NT2/D1 (cell line): ENCODE measurements around the gene LPP.

Source experiments
- DNase-seq: peaks from one replicate; pipeline ENCODE4 v3.0.0-alpha.2; 2011; ENCODE audit warnings: low read depth, low spot score
- H3K27me3 ChIP-seq: 2 replicates; pipeline ENCODE4 v1.6.0; 2011; ENCODE audit warnings: mild to moderate bottlenecking; ENCODE audit not compliant: insufficient read length, insufficient read depth
- H3K36me3 ChIP-seq: 2 replicates; pipeline ENCODE4 v1.6.1; 2011; ENCODE audit warnings: mild to moderate bottlenecking, low read length, mixed read lengths; ENCODE audit not compliant: insufficient read depth, insufficient read length
- H3K4me1 ChIP-seq: 2 replicates; pipeline ENCODE4 v1.5.1; 2011; ENCODE audit not compliant: insufficient read depth, insufficient read length
- H3K4me3 ChIP-seq: 2 replicates; pipeline ENCODE4 v1.5.1; 2011; ENCODE audit warnings: low read depth; ENCODE audit not compliant: insufficient read length
- H3K9ac ChIP-seq: 2 replicates; pipeline ENCODE4 v1.6.0; 2011; ENCODE audit warnings: low read depth; ENCODE audit not compliant: insufficient read length
- H3K9me3 ChIP-seq: 2 replicates; pipeline ENCODE4 v1.5.1; 2011; ENCODE audit warnings: mild to moderate bottlenecking, low read length; ENCODE audit not compliant: insufficient read depth
- SUZ12 ChIP-seq: IDR thresholded peaks from 2 replicates; pipeline ENCODE4 v1.6.1; 2011; ENCODE audit not compliant: insufficient read length, insufficient read depth; ENCODE audit errors: extremely low read depth
- YY1 ChIP-seq: IDR thresholded peaks from 2 replicates; pipeline ENCODE4 v1.6.1; 2011; ENCODE audit not compliant: insufficient read length, insufficient read depth
- ZNF274 ChIP-seq: IDR thresholded peaks from 2 replicates; pipeline ENCODE4 v1.6.1; 2011; ENCODE audit warnings: mild to moderate bottlenecking, low read depth, low read length

LPP gene

DNA sequence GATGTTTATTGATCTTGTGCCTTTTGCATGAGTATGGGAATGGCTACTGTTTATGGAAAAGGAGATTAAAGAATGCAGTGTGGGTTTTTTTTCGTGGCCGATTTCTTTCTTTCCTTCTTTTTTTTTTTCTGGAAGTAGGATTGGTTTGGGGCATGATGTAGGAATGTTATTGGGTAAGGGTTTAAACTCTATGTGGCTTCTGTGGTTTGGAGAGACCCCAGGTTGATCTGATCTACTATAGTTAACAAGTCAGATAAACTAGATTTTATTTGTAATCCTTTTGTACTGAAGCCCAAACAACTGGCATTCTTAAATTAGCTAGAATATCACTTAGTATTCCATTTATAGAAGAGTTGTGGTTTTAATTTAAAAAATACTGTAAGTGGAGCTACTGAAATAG, 304.8 kb downstream of the LPP start:
- no peak for TF ChIP-seq ZNF274
- no peak for TF ChIP-seq SUZ12
- no peak for TF ChIP-seq YY1
- no peaks in the 10 kb centered on the region for H3K27me3 ChIP-seq
- no peaks in the 10 kb centered on the region for H3K36me3 ChIP-seq
- H3K9ac ChIP-seq = no peak overlapping the region
- no peaks in the 10 kb centered on the region for H3K4me1 ChIP-seq
- no peaks in the 10 kb centered on the region for H3K9me3 ChIP-seq
- H3K4me3 ChIP-seq = no peak overlapping the region
- no peak for DNase-seq

DNA sequence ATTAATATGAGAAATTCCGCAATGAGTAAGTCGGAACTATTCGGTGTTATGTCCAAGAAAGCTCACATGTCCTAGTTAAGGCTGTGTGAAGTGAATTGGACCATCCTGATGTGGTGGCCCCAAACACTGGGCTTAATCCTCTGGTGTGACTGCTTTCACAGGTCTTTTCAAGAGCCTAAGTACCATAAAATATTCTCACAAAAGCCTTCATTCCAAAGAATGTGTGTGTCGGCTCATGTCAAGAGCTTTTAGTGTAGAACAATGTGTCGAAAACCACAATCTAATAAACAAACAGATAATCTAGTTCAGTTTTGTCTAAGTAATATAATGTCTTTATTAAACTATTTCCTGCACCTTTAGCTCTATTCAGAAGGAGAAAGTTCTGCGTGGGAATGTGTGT, 311.4 kb downstream of the LPP start:
- no peaks in the 10 kb centered on the region for H3K9me3 ChIP-seq
- no peak overlapping the region for H3K4me3 ChIP-seq
- H3K4me1 ChIP-seq = no peaks in the 10 kb centered on the region
- H3K27me3 ChIP-seq = no peaks in the 10 kb centered on the region
- no peak overlapping the region for H3K9ac ChIP-seq
- TF ChIP-seq YY1 = no peak
- no peak for TF ChIP-seq ZNF274
- no peak for TF ChIP-seq SUZ12
- no peak for DNase-seq
- no peaks in the 10 kb centered on the region for H3K36me3 ChIP-seq

DNA sequence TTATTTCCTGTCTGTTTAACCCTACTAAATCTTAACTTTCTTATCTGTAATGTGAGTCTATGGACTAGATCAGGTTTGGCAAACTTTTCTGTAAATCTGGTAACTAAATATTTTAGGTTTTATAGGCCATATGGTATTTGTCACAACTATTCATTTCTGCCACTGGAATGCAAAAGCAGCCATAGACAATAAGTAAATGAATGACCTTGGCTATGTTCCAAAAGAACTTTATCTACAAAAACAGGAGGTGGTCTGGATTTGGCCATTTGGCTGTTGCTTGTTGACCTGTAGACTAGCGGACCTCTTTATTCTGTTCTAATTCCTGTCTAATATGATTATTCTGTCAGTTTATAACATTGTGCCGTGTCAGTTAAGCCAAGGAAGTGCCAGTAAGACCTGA, 314.2 kb downstream of the LPP start:
- Histone ChIP-seq H3K4me3 (no peak overlapping the region), H3K9me3 (no peaks in the 10 kb centered on the region), H3K9ac (no peak overlapping the region), H3K36me3 (no peaks in the 10 kb centered on the region), H3K27me3 (no peaks in the 10 kb centered on the region), H3K4me1 (no peaks in the 10 kb centered on the region)
- TF ChIP-seq ZNF274 = no peak
- TF ChIP-seq SUZ12 = no peak
- no peak for TF ChIP-seq YY1
- DNase-seq = no peak

GRCh38 chr3:188468662-188469061, 314.7 kb downstream of the LPP start:
- Histone ChIP-seq H3K4me1 (no peaks in the 10 kb centered on the region), H3K9ac (no peak overlapping the region), H3K9me3 (no peaks in the 10 kb centered on the region), H3K27me3 (no peaks in the 10 kb centered on the region), H3K4me3 (no peak overlapping the region), H3K36me3 (no peaks in the 10 kb centered on the region)
- TF ChIP-seq YY1 (no peak), ZNF274 (no peak), SUZ12 (no peak)
- DNase-seq = no peak

DNA sequence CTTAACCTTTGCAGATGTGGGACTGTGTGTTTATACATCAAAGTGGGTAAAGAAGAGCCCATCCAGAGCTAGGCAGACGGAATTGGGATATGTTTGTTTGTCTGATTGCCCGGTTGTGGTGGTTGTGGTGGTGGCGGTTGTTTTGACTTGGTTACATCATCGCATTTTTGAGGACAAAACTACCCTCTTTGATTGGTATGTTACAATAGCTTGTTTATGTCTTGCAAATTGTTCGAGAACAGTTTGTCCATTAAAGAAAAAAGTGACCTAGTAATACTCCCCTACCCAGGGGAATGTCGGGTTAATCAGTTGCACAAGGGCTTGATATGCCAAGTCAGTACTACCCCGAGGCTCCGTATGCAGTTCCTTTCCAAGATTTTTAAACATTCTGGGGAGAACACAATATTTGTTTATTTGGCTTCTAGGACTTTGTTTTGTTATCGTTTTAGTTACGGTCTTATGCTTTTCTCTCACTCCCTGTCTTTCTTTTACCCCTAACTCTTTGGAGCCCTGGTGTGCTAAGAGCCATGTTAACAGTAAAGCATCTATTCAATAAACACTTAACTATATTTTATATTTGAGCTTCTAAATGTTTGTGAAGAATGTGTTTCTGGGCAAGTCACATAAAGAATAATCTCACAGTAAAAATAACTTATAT, 315.4 kb downstream of the LPP start:
- H3K36me3 ChIP-seq = no peaks in the 10 kb centered on the region
- H3K4me3 ChIP-seq = no peak overlapping the region
- no peaks in the 10 kb centered on the region for H3K9me3 ChIP-seq
- TF ChIP-seq ZNF274 = no peak
- no peak for TF ChIP-seq SUZ12
- no peak for TF ChIP-seq YY1
- no peaks in the 10 kb centered on the region for H3K27me3 ChIP-seq
- H3K4me1 ChIP-seq = no peaks in the 10 kb centered on the region
- H3K9ac ChIP-seq = no peak overlapping the region
- DNase-seq = no peak

DNA sequence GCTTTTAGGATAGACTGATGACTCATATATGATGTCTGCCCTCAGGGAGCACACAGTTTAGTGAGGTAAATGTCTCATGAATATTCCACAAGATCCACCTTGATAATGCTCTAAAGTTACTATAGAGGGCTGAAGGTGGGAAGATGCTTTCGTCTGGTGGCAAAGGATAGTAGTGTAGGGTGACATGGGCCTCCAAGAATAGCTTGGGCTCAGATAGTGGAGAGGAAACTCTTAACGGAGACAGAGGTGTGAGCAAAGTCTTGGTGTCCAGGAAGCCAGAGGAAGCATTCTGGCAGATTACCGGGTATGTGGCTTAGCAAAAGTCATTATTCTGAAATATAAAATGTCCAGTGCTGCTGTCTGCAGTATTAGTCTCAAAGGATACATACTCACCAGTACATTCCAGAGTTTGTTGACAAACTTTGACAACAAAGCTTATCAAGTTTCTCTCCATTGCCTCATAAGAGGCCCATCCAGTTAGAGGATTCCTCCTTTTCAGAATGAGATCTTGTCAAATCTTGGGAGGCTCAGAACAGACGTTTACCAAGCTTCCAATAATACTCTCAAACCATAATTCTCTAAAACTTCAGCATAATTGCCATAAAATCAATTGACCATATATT, 316.7 kb downstream of the LPP start:
- no peak for DNase-seq
- Histone ChIP-seq H3K9me3 (no peaks in the 10 kb centered on the region), H3K27me3 (no peaks in the 10 kb centered on the region), H3K4me3 (no peak overlapping the region), H3K36me3 (no peaks in the 10 kb centered on the region), H3K4me1 (no peaks in the 10 kb centered on the region), H3K9ac (no peak overlapping the region)
- TF ChIP-seq ZNF274 = no peak
- TF ChIP-seq YY1 = no peak
- no peak for TF ChIP-seq SUZ12

- Histone ChIP-seq H3K9me3 (no peaks in the 10 kb centered on the region), H3K36me3 (no peaks in the 10 kb centered on the region), H3K9ac (no peak overlapping the region), H3K4me3 (no peak overlapping the region), H3K4me1 (no peaks in the 10 kb centered on the region), H3K27me3 (no peaks in the 10 kb centered on the region)
- TF ChIP-seq SUZ12 (no peak), ZNF274 (no peak), YY1 (no peak)
- no peak for DNase-seq
Observed at GRCh38 chr3:188471723-188472122, 317.8 kb downstream of the LPP start.

DNA sequence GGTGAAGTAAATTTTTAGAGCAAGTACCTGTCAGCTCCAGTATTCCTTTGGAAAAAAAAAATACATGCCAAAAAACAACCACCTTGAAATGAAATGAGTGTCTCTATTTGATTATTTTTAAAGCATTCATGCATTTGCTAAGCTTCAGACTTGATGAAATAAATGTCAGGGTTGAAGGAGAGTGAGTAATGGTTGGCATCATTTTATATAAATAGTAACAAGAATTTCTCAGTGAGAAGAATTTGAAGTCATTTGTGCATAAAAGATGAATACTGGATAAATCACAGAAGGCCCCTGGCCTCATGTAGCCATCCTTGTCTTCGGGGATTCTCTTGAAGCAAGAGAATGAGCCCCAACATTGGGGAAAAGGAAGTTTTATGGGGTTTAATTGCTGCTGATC, 318.4 kb downstream of the LPP start:
- no peaks in the 10 kb centered on the region for H3K4me1 ChIP-seq
- DNase-seq = no peak
- TF ChIP-seq ZNF274 = no peak
- no peak for TF ChIP-seq SUZ12
- TF ChIP-seq YY1 = no peak
- no peak overlapping the region for H3K4me3 ChIP-seq
- no peaks in the 10 kb centered on the region for H3K36me3 ChIP-seq
- no peaks in the 10 kb centered on the region for H3K27me3 ChIP-seq
- H3K9me3 ChIP-seq = no peaks in the 10 kb centered on the region
- no peak overlapping the region for H3K9ac ChIP-seq
